NCI-H187 treated with DMSO at 0.1 percent for 48 hours (cell line): Measurements from ENCODE around the gene ZGRF1.
"Not testable (repeated sequence)": the region's sequence is repeated elsewhere in the genome, so short reads cannot be mapped to it uniquely, and the experiment has no call there.

Source experiments
- DNase-seq: peaks from one replicate; lab custom pipeline; 2025; lab: John Stamatoyannopoulos, UW

ZGRF1 gene

GRCh38 chr4:112515198-112516065 is 121.3 kb downstream of the ZGRF1 start:
- DNase-seq, result no peak

- DNase-seq, result no peak
Measured at GRCh38 chr4:112514647-112515197, 122.0 kb downstream of the ZGRF1 start.

- no peak for DNase-seq
Measured at GRCh38 chr4:112513971-112514646, 122.6 kb downstream of the ZGRF1 start.

GRCh38 chr4:112511803-112512118 is 124.9 kb downstream of the ZGRF1 start:
- no peak for DNase-seq

GRCh38 chr4:112511093-112511802 is 125.5 kb downstream of the ZGRF1 start:
- DNase-seq, result no peak

GRCh38 chr4:112510291-112511092 is 126.2 kb downstream of the ZGRF1 start:
- no peak for DNase-seq

GRCh38 chr4:112509243-112510141 is 127.2 kb downstream of the ZGRF1 start:
- no peak for DNase-seq

- no peak for DNase-seq
Measured at GRCh38 chr4:112508356-112508755, 128.4 kb downstream of the ZGRF1 start.

- DNase-seq, result no peak
Measured at GRCh38 chr4:112504807-112505206, 131.9 kb downstream of the ZGRF1 start.

- DNase-seq, result no peak
Measured at GRCh38 chr4:112502871-112503270, 133.8 kb downstream of the ZGRF1 start.

- no peak for DNase-seq
Measured at GRCh38 chr4:112492321-112492720, 144.4 kb downstream of the ZGRF1 start.

GRCh38 chr4:112490808-112491207 is 145.9 kb downstream of the ZGRF1 start:
- DNase-seq, result not testable (repeated sequence)
